GM03348 (cell line): Measurements from ENCODE around the gene TBC1D22A.

ENCODE experiments used
- DNase-seq: peaks from one replicate; pipeline ENCODE4 v3.0.0; 2012; ENCODE audit warnings: low spot score

The TBC1D22A gene

DNA sequence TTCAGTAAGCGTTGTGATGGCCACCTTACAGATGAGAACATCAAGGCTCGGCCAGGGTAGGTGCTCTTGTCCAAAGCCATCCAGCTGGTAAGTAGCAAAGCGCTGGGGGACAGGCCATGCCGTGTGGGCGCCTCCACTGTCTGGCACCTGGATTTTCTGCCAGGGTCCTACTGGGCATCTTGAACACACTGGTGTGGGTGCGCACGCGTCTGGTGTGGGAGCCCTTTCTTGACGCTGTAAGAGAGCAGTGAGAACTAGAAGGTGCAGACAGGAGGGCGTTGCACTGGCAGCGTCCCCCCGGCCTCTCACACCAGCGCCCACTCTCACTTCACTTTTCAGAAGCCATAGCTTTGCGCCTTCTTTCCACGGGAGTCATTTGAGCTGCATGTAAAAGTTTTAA, 296.6 kb downstream of the TBC1D22A start:
- DNase-seq: no peak

DNA sequence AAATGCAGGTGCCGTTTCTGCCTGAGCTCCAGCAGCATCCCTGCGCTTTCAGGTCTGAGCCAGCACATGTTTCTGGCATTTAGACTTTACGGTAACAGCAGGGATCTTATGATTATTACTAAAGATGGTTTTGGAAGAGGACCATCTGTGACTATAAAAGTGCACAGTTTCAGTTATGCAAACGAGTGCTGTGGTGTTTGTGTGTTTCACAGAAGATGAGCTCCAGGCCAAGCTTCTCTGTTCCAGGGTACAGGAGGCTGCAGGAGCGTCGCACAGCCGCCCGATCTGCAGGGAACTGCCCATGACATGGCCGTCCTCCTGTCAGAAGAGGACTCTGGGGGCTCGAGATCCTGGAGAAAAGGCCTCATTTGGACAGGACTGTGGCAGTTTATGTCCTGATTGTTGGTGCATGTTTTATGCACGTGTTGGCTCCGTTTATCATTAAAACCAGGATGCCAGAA, 297.3 kb downstream of the TBC1D22A start:
- no peak for DNase-seq

DNA sequence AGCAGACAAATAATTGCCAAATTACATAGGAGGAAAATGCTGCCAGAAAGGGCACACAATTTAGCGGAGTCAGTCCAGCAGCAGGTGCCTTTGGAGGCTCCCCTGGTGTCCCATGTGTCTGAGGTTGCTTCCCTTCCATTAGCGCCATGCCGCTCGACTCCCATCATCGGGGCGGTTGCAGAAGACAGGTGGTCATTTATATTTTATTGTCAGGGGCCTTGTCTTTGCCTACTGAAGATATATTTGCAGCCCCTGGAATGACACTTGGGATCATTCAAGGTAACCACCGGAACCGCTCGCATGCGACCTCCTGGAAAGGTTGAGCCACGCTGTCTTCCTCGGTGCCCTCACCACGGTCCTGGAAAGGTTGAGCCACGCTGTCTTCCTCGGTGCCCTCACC, 298.3 kb downstream of the TBC1D22A start:
- DNase-seq: no peak

DNA sequence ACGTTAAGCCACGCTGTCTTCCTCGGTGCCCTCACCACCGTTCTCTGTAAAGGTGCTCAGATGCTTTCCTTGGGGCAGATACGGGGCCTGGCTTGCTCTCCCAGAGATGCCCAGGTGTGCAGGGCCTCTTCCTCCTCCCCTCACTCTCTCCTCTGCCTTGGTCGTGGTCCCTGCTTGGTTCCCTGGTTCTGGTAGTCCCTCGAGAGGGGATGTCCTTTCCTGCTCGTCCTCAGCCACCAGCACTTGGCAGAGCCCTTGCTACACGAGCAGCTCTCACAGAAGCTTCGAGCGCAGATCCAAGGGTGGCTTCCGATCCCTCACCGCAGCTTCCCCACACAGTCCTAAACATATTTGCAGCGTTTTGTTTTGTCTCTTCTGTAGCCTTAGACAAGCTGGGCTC, 298.8 kb downstream of the TBC1D22A start:
- DNase-seq: no peak

DNA sequence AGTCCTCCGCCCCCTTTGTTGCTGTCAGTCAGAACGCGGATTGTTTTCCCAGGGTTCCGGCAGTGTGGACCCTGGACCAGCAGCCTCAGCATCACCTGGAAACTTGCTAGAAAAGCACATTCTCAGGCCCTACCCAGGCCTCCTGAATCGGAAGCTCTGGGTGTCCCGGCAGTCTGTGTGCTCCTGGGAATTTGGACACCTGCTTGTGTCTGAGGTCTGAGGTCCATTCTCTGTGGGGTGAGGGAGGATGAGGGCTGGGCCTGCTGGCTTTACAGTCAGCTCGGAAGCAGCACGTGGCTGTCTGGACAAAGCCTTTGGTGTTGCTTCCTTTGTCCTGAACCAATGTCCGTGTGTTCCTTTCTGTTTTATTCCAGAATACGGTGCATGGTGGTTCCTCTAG, 299.7 kb downstream of the TBC1D22A start:
- DNase-seq: no peak

DNA sequence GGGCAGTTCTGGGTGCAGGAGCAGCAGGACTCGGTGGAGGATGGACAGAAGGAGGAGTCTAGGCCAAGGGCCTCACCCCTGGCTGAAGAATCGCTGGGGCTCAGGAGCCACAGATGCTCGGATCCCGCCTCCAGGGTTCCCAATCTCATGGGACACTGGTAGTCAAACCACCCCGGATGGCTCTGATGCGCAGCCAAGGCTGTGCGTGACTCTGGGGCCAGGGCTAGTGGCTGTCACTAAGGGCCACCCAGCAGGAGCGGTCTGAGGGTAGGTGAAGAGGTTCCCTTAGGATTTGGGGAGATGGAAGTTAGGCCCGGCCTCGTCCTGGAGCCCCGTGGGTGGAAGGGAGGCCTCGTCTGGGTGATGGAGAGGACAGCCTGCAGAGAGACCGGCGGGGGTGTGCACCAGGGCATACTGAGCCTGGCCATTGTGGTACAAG, 300.6 kb downstream of the TBC1D22A start:
- DNase-seq: no peak

DNA sequence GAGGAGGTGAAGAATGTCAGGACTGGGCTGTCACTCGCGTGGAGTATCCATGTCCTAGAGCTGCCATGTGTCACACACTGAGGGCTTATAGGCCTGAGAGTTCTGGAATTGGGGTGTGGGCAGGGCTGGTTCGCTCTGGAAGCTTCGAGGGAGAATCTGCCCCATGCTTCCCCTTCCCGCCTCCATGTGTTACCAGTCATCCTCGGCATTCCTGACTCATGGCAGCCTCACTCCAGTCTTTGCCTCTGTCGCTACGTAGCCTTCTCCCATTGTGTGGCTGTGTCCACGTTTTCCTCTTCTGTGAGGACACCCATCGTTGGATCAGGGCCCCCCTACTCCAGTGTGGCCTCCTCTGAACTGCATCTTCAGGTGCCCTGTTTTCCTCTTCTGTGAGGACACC, 301.2 kb downstream of the TBC1D22A start:
- DNase-seq: no peak

DNA sequence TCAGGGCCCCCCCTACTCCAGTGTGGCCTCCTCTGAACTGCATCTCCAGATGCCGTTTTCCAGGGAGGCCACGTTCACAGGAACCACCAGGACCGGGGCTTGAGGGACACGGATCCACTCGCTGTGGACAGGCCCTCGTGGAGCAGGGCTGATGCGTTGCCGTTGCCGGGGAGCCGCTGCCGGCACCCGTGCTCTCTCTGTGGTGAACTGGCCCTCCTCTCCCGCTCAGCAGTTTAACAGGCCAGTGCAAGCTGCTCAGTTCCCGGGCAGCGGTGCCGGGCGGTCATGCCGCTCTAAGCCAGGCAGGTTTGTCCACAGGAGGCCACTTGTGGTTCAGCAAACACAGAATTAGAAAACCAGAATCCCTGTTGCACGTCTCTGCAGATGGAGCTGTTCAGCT, 301.6 kb downstream of the TBC1D22A start:
- DNase-seq: no peak

DNA sequence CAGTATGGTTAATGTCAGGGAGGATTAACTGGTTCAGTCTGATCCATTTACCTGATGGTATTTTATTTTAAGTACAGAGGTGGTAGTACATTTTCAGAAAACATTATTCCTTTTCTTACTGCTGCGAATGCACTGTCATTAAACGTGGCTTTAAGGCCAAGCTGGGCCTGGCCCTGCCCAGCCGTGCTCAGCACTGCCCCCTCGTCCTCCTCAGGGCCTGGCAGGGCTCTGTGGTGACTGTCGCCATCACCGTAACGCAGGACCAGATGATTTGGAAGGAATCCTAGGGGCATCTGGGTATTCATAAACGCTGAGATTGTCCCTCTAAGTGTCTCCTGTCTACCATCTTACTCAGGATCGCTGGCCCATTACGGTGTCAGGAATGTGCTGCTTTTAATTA, 302.0 kb downstream of the TBC1D22A start:
- DNase-seq: no peak

DNA sequence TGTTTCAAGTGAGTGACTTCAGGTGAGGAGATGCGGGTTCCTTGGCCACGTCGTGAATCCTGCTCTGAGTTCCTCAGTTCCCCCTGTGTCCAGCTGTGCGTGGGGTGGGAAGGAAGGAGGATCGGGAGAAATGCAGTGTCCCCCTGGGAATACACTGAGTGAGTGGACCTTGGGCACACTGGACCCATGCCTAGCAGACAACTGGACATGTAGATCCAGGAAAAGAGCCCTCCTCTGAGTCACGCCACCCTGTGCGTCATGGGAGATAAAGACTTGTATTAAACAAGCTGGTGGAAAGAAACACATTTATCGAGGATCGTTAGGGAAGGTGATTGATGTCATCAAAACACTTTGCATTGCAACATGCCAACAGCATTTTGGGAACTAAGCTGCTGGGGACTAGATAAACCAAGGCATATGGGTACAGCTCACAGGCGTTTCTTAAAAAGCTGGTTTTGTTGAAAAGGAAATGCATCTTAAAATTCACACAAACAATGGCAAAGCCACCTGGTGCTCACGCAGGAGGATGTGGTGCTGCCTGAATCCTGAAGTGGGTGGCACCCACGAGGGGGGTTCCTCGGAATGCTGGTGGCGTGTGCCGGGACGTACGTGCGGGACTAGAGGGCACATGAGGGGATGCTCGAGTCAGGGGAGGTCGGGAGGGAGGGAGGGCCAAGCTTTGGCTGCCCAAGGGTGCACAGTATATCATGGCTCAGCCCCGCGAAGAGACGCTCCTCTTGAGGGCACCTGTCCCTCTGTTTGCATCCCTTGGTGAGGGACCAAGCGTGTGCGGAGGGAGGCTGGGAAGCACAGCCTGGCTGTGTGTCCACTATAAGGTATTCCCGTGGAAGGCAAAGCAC, 303.5 kb downstream of the TBC1D22A start:
- no peak for DNase-seq

DNA sequence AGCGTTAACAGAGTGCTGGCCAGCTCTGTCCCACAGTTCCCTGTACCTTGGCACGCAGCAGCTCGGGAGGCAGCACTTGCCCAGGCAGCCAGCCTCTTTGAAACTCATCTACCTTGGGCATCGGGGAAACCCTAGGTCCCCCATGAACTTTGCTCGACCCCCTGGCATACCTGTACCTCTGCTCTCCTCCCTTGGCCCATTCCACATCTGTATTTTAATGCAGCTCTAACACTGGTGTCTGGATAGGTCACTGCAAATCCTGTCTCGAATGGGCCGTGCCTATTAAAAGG, 304.1 kb downstream of the TBC1D22A start:
- DNase-seq: no peak

DNA sequence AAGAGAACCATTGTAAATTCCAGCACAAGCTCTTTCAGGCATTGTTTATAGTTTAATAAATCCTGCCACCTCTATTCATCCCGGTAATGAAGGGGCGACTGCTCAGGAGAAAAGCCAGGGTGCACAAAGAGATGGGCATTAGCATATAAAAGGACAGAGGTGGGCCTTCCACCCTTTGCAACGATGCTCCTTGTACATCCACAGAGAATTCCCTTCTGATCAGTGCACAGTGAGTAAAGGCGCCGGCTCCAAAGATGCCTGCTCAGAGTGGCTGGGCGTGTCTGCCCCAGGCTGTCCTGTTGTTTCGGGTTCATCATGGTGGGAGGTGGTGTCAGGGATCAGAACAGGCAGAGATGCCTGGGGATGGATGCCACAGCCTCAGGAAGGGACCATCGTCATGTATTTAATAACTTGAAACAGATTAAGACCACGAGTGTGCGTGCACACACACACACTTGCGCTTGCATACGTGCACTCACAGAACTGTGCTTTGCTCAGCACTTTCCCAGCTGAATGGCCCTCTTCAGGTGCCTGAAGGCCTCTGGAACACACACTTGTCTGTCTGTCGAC, 305.0 kb downstream of the TBC1D22A start:
- DNase-seq: no peak

DNA sequence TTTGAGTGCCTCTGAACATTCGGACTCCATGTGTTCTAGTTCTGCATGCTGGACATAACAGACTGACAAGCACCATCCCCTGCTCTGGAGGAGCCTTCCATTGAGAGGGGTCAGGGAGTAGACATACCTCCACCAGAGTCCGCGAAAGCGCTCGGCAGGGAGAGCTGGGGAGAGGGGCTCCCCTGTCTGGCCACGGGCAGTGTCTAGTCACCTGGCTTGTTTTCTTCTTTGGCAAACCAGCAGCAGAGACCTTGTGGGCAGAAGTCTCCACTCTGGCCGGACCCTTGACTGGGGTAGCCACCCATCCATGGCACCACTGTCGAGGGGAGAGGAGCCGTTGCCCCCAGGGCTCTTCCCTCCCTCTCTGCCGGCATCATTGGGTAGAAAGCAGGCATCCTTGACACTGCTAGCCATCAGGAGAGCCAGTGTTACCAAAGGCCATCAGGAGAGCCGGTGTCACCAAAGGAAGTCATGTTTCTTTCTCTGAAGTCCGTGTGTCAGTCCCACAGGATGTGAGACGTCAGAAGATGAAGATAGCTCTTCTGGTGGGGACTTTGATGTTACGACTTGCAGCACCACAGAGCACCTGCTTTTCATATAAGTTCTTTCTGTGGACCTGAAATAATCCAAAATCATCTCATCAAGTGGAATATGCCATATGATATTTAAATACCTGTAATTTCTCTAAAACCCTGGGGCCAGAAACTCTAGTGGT, 305.6 kb downstream of the TBC1D22A start:
- DNase-seq: no peak

DNA sequence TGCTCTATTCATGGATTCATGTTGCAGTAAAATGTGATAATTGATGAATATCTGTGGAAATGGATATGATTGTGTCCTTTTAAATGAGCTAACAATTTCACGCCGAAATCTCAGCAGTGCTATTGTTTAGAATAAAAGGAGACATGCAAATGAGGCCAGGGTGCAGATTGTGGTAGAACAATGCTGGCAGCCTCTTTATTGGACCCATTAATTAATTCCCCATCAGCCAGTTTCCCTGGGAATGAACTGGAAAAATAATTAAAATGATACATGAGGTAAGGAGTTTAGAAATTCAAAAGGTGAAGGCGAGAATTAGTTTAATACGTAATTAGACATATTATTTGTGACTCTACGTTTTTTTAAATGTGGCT, 306.2 kb downstream of the TBC1D22A start:
- DNase-seq: no peak

DNA sequence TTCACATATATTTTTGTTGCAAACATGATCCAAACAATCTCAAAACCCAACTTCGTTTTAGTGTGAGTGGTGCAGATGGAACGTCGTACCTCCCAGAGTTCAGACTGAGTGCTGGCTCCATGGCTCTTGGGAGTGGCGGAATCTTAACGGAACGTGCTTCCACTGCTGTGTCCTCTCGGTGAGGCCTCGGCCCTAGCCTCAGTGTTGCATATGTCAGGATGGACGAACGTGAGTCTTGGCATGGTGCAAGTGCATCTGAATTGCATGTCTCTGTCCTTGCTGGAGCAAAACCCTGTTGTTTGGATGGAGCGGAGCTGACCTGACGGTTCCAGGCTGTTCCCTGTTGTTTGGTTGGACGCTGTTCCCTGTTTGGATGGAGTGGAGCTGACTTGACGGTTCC, 306.8 kb downstream of the TBC1D22A start:
- DNase-seq: no peak

DNA sequence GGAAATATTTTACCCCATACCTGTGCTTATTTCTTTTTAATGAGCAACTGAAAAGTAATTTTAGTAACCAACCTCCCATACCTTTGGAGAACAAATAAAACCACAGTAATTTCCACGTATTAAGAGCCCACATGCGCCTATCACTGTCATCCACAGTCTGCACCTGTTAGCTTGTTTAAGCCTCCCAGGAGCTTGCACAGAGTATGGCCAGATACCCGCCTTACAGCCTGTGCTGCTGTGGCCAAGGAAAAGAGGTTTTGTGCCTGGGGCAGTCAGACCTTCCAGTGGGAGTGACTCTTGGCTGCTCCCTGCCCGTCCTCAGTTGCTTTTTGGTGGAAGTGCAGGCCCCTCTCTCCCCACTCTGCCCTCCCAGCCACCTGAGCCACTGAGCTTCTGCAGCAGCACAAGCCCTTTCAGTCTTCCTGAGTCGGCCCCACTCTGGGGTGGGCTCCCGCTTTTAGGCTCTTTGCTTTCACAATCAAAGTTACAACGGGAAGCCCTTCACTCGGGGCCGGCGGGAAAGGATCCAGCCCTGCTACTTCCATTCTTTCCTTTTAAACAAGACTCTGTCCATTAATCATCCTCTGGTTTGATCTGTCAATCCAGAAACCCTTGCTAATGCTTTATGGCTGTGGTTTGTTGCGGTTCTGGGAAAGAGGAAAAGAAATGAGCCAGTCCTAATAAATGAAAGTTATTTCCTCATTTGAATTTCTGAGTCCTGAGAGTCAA, 308.8 kb downstream of the TBC1D22A start:
- no peak for DNase-seq

DNA sequence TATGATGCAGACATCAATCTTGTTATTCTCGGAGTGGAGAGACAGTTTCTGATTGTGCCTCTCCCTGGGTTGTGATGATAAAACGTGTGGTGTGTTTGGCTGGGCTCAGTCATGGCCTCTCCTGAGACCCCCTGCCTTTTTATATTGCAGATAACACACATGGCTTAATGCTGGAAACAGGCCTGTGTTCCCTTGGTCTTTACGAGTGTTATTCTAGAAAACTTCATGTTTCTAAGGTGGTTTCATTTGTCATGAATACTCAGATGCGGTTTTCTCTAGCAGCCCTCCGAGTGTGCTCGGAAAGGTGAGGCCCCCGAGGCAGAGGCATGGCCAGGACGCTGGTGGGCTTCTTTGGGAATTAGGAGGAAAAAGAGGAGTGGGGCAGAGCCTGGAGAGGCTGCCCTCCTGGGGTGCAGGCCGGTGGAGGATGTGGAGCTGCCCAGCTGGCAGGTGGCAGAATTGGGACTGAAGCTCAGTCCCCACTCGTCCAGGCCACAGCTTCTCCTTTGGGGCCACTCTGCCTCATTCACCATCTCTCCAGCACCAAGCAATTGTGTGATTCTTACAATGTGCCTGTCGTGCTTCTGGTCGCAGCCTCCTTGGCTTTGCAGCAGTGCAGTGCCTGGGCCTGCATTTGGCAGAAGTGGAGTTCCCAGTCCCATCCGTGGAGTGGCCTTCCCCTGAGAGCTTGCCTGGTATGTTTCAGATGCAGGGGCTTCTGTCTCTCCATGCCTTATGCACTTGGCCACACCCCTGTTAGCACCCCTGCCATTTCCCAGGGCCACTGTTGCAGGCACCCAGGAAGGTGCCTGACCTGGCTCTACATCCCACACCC, 309.6 kb downstream of the TBC1D22A start:
- no peak for DNase-seq

DNA sequence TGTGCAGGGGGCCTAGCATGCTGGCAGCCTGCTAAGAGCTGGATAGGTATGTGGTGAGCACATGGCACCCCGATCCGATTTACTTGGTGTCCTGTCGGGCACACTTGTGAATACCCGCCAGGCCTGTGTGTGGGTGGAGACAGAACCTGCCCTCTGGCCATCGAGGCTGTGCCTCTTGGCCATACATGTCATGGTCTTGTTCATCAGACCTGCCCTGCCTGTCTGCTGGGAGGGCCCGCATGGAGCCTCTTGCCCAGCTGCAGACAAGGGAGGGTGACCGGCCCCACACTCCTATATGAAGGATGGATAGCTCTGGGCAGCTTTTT, 310.2 kb downstream of the TBC1D22A start:
- no peak for DNase-seq

DNA sequence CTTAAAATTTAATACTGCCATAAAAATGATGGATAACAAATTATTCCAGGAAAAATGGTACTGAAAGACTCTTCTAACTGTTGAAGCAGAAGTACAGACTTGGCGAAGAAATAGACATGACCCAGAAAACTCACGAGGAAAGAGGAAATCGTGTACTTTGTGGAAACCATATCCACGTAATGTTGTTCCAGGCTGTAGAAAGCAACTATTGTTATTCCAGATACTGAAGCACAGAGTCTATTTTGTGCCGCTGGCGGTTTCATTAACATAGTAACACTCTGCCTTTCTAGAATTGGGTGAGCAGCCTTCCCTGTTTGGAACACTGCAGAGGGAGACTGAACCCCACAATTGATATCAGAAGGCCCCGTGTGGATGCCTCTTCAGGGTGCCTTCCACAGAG, 310.6 kb downstream of the TBC1D22A start:
- no peak for DNase-seq

DNA sequence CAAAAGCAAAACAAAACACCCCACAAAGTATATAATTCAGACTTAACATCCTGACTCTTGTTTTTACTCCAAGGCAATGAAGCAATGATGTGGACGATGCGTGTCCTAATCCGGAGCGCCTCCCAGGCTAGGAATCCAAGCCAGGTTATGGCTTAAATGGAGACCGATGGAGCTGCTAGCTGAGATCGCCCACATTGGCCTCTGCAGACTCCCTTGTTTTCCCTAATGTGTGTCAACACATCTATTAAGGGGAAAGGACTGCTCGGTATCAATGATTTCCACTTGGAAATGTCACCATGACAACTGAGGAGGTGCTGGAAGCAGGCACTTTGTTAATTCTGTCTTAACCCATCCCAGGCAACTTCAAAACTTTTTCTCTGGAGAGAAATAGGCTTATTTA, 311.7 kb downstream of the TBC1D22A start:
- no peak for DNase-seq

DNA sequence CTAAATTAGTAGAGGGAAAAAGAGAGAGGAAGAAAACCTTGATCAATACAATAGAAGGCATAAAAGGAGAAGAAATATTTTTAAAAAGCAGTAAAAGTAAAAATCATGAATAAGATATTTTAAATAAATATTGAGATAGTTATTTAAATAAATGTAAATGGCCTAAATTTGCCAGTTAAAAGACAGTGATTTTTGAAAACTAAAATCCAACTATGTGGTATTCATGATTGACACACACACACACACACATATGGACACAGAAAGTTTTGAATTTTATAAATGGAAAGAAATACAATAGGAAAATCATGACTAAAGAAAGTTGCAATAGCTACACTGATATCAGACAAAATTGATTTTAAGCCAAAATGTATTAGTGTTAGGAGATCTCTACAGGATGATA, 313.1 kb downstream of the TBC1D22A start:
- DNase-seq: no peak

DNA sequence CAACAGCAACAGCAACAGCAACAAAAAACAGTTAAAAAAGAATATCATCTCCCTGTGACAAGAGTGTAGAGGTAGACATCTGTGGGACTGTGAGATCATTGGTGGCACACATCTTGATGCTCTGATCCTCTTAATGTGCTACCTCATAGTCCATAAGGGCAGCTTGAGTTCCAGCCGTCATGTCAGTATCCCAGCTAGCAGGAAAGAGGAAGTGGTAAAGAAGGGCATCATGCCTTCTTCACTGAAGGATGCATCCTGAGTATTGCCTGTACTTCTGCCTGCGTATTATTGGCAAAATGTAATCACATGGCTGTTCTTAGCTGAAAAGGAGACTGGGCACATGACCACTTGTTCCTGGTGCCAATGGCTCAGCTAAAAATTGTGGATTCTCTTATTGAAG, 314.3 kb downstream of the TBC1D22A start:
- no peak for DNase-seq
